ENCODE results near the gene RGR.

DNA sequence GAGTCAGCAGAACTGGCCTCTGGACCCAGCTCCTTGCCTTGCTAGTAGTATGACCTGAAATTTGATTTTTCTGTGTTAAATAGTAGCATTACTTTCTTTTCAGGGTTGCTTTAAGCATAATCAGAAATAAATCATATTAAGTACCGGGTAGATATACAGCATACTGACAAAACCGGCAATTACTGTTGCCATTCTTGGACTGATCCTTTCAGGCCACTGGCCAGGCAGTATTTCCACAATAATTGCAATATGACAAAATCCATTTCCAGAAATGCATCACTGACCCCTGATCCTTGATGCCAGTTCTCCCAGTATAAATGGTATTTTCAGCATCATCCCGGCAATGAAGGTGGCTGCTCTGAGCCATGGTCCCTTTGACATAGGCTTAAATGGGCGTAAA lies 10.4 kb upstream of the RGR start:
- TF ChIP-seq, protein P1, sequence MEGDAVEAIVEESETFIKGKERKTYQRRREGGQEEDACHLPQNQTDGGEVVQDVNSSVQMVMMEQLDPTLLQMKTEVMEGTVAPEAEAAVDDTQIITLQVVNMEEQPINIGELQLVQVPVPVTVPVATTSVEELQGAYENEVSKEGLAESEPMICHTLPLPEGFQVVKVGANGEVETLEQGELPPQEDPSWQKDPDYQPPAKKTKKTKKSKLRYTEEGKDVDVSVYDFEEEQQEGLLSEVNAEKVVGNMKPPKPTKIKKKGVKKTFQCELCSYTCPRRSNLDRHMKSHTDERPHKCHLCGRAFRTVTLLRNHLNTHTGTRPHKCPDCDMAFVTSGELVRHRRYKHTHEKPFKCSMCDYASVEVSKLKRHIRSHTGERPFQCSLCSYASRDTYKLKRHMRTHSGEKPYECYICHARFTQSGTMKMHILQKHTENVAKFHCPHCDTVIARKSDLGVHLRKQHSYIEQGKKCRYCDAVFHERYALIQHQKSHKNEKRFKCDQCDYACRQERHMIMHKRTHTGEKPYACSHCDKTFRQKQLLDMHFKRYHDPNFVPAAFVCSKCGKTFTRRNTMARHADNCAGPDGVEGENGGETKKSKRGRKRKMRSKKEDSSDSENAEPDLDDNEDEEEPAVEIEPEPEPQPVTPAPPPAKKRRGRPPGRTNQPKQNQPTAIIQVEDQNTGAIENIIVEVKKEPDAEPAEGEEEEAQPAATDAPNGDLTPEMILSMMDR (IDR thresholded peaks at IDR 0.05) = no peak
- no peak for TF ChIP-seq POLR2A (IDR thresholded peaks at IDR 0.05)

All from body of pancreas (tissue), 4 donors.